ENCODE measurements around the gene UGT1A5. TPM values are rescaled to one million over a fixed set of nuclear protein-coding genes. Genes with fewer than 3 reads are reported as not detected.

Gene UGT1A5
- total RNA-seq, 2 donors from 2014 or later, result not detected

- Mint-ChIP-seq H3K36me3 (ENCODE audit: low read depth) (no peaks in the 10 kb centered on the region), H3K9me3 (no peaks in the 10 kb centered on the region), H3K4me1 (peaks cover 5% of the 10 kb centered on the region), H3K4me3 (no peak overlapping the region), H3K27me3 (ENCODE audit: insufficient read depth) (peaks cover 17% of the 10 kb centered on the region), H3K27ac (no peak overlapping the region)
- Histone ChIP-seq H3K9me3 (ENCODE audit: control insufficient read depth, low read length) (no peaks in the 10 kb centered on the region), H3K36me3 (ENCODE audit: control insufficient read depth, insufficient read depth, low read length) (no peaks in the 10 kb centered on the region), H3K9ac (ENCODE audit: extremely low read depth, low read length, poor library complexity, severe bottlenecking) (no peak overlapping the region), H3K4me3 (ENCODE audit: low read length) (no peak overlapping the region), H3K27ac (ENCODE audit: low read depth, low read length) (no peak overlapping the region), H3K4me1 (ENCODE audit: control insufficient read depth, insufficient read depth, low read length) (no peaks in the 10 kb centered on the region), H3K27me3 (ENCODE audit: control insufficient read depth, insufficient read depth, low read length, poor library complexity, severe bottlenecking) (no peaks in the 10 kb centered on the region)
- TF ChIP-seq CTCF (conservative IDR thresholded peaks at IDR 0.05), result no peak
- WGBS, 2 experiments (ENCODE audit: insufficient coverage in 1 of 2, insufficient read length in 1 of 2), result 89 to 100% methylated on average over 6 to 7 of the region's 7 CpGs
- no peak for DNase-seq
Observed at GRCh38 chr2:233713262-233713615, 532 bp downstream of the UGT1A5 start.

- Mint-ChIP-seq H3K4me3 (no peak overlapping the region), H3K27ac (no peak overlapping the region), H3K4me1 (peaks cover 5% of the 10 kb centered on the region), H3K27me3 (ENCODE audit: insufficient read depth) (peaks cover 17% of the 10 kb centered on the region), H3K9me3 (no peaks in the 10 kb centered on the region), H3K36me3 (ENCODE audit: low read depth) (no peaks in the 10 kb centered on the region)
- 91 to 100% methylated on average over 2 of the region's 2 CpGs for WGBS, 2 experiments (ENCODE audit: insufficient coverage in 1 of 2, insufficient read length in 1 of 2)
- no peaks in the 10 kb centered on the region for H3K9me3 ChIP-seq (ENCODE audit: control insufficient read depth, low read length)
- no peaks in the 10 kb centered on the region for H3K36me3 ChIP-seq (ENCODE audit: control insufficient read depth, insufficient read depth, low read length)
- no peaks in the 10 kb centered on the region for H3K4me1 ChIP-seq (ENCODE audit: control insufficient read depth, insufficient read depth, low read length)
- no peaks in the 10 kb centered on the region for H3K27me3 ChIP-seq (ENCODE audit: control insufficient read depth, insufficient read depth, low read length, poor library complexity, severe bottlenecking)
- no peak overlapping the region for H3K27ac ChIP-seq (ENCODE audit: low read depth, low read length)
- DNase-seq, result no peak
- no peak overlapping the region for H3K9ac ChIP-seq (ENCODE audit: extremely low read depth, low read length, poor library complexity, severe bottlenecking)
- TF ChIP-seq CTCF (conservative IDR thresholded peaks at IDR 0.05), result no peak
- H3K4me3 ChIP-seq (ENCODE audit: low read length), result no peak overlapping the region
Observed at GRCh38 chr2:233714121-233714520, 1.4 kb downstream of the UGT1A5 start.

GRCh38 chr2:233718552-233718951 is 5.8 kb downstream of the UGT1A5 start, which contains the start of gene UGT1A4:
Gene UGT1A4 (plus strand): TSS chr2:233718736. CDS start chr2:233718821, 85 bp downstream.
- H3K36me3 ChIP-seq (ENCODE audit: control insufficient read depth, insufficient read depth, low read length), result no peaks in the 10 kb centered on the region
- no peak within 1 kb of the TSS for H3K9ac ChIP-seq (ENCODE audit: extremely low read depth, low read length, poor library complexity, severe bottlenecking)
- no peak for TF ChIP-seq CTCF (conservative IDR thresholded peaks at IDR 0.05)
- no peak within 1 kb of the TSS for H3K27ac ChIP-seq (ENCODE audit: low read depth, low read length)
- WGBS, 2 experiments (ENCODE audit: insufficient coverage in 1 of 2, insufficient read length in 1 of 2), result 93 to 100% methylated on average over 3 to 7 of the region's 7 CpGs
- H3K27me3 Mint-ChIP-seq (ENCODE audit: insufficient read depth), result peaks cover 25% of the 10 kb centered on the region
- no peaks in the 10 kb centered on the region for H3K36me3 Mint-ChIP-seq (ENCODE audit: low read depth)
- H3K9me3 ChIP-seq (ENCODE audit: control insufficient read depth, low read length), result peaks cover 17% of the 10 kb centered on the region
- H3K27ac Mint-ChIP-seq, result no peak within 1 kb of the TSS
- no peak for DNase-seq
- H3K4me1 Mint-ChIP-seq, result no peaks in the 10 kb centered on the region
- H3K9me3 Mint-ChIP-seq, result peaks cover 28% of the 10 kb centered on the region
- no peak within 1 kb of the TSS for H3K4me3 ChIP-seq (ENCODE audit: low read length)
- H3K27me3 ChIP-seq (ENCODE audit: control insufficient read depth, insufficient read depth, low read length, poor library complexity, severe bottlenecking), result no peaks in the 10 kb centered on the region
- H3K4me1 ChIP-seq (ENCODE audit: control insufficient read depth, insufficient read depth, low read length), result no peaks in the 10 kb centered on the region
- H3K4me3 Mint-ChIP-seq, result no peak within 1 kb of the TSS

Data from endodermal cell (in vitro differentiated cells).